ENCODE measurements around the gene AHI1.

DNA sequence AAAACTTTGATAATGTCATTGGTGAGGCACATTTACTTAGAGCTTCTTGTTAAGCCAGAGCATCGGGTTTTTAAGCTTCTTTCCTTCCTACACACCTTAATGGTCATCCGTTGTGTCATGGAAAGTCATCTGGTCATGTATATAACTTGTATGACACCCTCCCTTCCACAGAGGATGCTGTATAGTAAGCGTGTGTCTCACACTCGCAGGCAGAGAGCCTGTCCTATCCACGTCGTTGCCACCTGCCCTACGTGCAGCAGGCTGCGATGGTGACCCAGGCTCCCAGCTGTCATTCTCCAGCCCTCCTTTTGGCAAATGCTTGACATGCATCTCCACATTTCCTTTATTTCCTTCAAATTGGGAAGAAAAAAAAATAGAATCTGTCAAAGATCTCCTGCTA, 230.9 kb downstream of the AHI1 start:
- TF ChIP-seq, protein P1, sequence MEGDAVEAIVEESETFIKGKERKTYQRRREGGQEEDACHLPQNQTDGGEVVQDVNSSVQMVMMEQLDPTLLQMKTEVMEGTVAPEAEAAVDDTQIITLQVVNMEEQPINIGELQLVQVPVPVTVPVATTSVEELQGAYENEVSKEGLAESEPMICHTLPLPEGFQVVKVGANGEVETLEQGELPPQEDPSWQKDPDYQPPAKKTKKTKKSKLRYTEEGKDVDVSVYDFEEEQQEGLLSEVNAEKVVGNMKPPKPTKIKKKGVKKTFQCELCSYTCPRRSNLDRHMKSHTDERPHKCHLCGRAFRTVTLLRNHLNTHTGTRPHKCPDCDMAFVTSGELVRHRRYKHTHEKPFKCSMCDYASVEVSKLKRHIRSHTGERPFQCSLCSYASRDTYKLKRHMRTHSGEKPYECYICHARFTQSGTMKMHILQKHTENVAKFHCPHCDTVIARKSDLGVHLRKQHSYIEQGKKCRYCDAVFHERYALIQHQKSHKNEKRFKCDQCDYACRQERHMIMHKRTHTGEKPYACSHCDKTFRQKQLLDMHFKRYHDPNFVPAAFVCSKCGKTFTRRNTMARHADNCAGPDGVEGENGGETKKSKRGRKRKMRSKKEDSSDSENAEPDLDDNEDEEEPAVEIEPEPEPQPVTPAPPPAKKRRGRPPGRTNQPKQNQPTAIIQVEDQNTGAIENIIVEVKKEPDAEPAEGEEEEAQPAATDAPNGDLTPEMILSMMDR (conservative IDR thresholded peaks at IDR 0.05; ENCODE audit: low read depth, low read length), result no peak
- no peak for TF ChIP-seq EZH2phosphoT487 (IDR thresholded peaks at IDR 0.05; ENCODE audit: borderline replicate concordance, low read length)

Measured in PC-3 (cell line).